ENCODE measurements around the gene MUC4. TPM values are rescaled to one million over a fixed set of nuclear protein-coding genes. Genes with fewer than 3 reads are reported as not detected.

The MUC4 gene
- total RNA-seq, 2 experiments from 2014 or later, result 0.02 TPM; not detected in 1

DNA sequence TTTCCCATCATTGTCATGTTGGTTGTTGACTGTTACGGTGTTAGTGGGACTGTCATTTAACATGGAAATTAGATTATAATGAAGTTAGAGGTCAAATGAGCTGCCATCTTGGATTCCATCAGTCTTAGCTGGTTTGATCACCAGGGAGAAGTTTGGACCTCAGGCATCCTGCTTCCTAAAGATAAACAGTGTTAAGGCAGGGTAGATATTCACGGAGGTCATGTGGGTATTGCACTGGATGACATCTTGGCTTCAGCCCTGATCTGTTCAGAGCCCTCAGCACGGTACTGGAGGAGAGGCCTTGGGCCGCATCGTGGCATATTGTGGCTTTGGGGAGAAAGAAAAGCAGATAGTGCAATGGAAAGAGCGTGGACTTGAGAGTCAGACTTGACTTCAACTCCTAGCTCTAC is 102.0 kb downstream of the MUC4 start:
- Mint-ChIP-seq H3K36me3 (ENCODE audit: low read depth) (peaks cover 1% of the 10 kb centered on the region), H3K27ac (no peak overlapping the region), H3K27me3 (ENCODE audit: low read depth) (no peaks in the 10 kb centered on the region), H3K4me1 (ENCODE audit: low read depth) (no peaks in the 10 kb centered on the region), H3K4me3 (no peak overlapping the region), H3K9me3 (no peaks in the 10 kb centered on the region)
- DNase-seq, result no peak
- CTCF ChIA-PET, result no interaction called here
- intact Hi-C loops (cut with micrococcal nuclease), result no loop called here

DNA sequence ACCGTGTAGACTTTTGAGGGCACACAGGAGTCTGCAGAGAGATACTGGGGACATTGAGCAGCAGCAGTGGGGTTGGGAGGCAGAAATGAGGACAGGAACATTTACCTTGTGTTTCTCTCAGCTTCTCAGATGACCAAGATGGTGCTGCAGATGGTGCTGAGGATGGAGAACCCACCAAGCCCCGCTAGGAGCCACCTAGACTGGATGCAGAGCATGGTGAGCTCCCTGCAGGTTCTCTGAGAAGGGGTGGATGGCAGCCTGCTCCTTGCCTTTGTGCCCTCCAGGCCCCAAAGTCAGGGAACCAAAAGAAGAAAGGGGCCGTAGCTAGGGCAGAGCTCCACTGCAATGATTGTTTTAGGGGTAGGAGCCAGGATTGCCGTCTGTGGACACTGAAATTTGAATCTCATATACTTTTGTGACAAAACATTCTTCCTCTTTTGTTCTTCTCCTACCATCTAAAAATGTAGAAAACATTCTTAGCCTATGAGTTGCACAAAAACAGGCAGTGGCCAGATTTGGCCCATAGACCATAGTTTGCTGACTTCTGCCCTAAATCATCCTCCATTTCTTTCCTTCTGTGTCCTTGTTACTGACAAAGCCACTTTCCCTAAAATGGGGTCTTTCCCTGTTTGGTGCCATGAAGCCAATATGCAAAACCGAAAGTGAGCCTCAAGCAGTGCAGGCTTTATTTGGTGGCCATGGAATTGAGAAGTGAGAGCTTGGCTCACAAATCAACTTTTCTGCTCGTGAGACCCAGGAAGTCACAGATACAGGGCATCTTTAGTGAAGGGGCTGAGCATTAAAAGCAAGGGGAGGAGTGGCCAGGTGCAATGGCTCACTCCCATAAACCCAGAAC is 102.9 kb downstream of the MUC4 start:
- H3K4me3 Mint-ChIP-seq, result no peak overlapping the region
- no peaks in the 10 kb centered on the region for H3K4me1 Mint-ChIP-seq (ENCODE audit: low read depth)
- H3K27ac Mint-ChIP-seq, result no peak overlapping the region
- no peaks in the 10 kb centered on the region for H3K9me3 Mint-ChIP-seq
- intact Hi-C loops (cut with micrococcal nuclease), result no loop called here
- no peaks in the 10 kb centered on the region for H3K36me3 Mint-ChIP-seq (ENCODE audit: low read depth)
- H3K27me3 Mint-ChIP-seq (ENCODE audit: low read depth), result no peaks in the 10 kb centered on the region
- no peak for DNase-seq
- CTCF ChIA-PET, result no interaction called here

DNA sequence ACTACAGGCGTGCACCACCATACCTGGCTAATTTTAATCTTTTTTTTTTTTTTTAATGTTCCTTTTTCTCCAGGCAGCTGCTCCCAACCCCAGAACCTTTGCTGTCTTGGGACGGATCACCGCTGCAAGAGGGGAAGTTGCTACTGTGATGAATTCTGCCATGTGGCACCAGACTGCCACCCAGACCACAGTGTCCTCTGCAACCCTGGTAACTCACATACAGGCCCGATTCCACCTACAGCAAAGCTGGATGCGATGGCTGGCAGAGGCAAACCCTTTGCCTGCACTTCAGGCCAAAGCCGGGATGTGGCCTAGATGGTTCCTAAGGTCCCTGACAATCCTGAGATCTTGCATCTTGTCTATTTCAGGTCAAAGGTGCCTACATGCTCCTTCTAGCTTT is 103.7 kb downstream of the MUC4 start:
- H3K9me3 Mint-ChIP-seq, result no peaks in the 10 kb centered on the region
- H3K27ac Mint-ChIP-seq, result no peak overlapping the region
- H3K4me3 Mint-ChIP-seq, result no peak overlapping the region
- CTCF ChIA-PET, result no interaction called here
- H3K27me3 Mint-ChIP-seq (ENCODE audit: low read depth), result no peaks in the 10 kb centered on the region
- intact Hi-C loops (cut with micrococcal nuclease), result no loop called here
- H3K4me1 Mint-ChIP-seq (ENCODE audit: low read depth), result no peaks in the 10 kb centered on the region
- DNase-seq, result no peak
- no peaks in the 10 kb centered on the region for H3K36me3 Mint-ChIP-seq (ENCODE audit: low read depth)

DNA sequence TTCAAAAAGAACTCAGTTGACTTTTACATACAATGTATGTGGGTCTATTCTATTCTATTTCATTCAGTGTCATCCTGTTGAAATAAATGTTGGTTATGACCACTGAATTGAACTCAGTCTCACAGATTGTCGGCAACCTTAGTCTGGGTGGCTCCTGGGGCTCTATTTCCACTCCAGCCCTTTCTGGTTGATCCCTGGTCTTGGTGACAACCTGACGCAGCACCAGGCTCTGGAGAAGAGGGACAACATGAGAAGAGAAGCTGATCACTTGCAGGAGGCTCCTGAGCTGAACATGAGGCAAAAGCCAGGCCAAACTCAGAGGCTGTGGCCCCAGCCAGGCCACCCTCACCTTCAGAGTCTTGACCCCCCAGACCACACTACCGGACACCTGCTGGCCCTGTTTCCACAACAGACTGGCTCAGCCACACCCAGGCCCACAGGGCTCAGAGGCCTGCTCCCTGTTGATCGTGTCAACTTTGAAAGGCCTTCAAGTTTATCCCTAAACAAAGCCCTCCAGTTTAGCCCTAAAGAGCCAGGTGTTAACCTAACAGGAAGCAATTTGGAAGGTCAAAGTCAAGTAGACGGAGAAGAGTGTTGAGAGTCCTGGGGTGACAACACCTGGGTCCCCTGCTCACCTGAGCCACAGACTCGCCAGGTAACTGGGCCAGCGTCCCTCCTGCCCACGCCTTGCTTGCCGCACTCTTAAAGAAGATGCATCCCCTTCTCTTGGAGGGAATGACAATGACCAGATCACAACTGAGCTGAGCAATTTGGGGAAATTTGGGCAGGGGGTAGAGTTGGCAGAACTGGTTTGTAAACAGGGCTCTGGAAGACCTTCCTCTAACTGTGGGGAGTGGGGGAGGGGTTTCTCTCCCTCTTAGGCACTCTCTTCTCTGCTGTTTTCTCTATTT is 106.4 kb downstream of the MUC4 start:
- Mint-ChIP-seq H3K4me1 (ENCODE audit: low read depth) (no peaks in the 10 kb centered on the region), H3K36me3 (ENCODE audit: low read depth) (no peaks in the 10 kb centered on the region), H3K9me3 (no peaks in the 10 kb centered on the region), H3K4me3 (no peak overlapping the region), H3K27ac (no peak overlapping the region), H3K27me3 (ENCODE audit: low read depth) (no peaks in the 10 kb centered on the region)
- intact Hi-C loops (cut with micrococcal nuclease), result no loop called here
- CTCF ChIA-PET, result no interaction called here
- DNase-seq, result no peak

DNA sequence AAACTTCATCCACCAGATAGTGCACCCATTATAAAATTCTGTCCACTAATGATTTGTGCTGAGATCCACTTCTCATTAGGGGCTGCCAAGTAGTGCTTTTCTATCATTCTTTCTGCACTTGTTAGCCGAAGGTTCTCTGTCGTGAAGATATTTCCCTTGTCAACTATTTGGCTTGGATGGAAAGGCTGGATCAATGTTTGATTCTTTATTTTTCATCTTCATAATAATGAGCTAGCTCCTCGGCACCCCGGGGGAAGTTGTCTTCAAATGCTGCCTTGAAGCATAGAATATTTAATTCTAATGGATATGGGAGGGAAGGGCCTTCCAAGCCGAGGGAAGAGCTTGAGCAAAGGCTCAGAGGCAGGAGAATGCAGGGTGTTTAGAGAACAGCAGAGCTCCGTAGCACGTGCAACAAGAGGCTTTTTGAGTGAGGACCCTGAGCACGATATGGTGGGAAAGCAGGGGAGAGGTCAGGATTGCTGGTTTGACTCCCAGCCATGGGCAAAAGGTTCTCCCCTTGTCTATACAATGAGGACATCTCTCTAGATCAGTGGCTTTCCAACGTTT is 107.2 kb downstream of the MUC4 start:
- no peak overlapping the region for H3K4me3 Mint-ChIP-seq
- intact Hi-C loops (cut with micrococcal nuclease), result no loop called here
- CTCF ChIA-PET, result no interaction called here

DNA sequence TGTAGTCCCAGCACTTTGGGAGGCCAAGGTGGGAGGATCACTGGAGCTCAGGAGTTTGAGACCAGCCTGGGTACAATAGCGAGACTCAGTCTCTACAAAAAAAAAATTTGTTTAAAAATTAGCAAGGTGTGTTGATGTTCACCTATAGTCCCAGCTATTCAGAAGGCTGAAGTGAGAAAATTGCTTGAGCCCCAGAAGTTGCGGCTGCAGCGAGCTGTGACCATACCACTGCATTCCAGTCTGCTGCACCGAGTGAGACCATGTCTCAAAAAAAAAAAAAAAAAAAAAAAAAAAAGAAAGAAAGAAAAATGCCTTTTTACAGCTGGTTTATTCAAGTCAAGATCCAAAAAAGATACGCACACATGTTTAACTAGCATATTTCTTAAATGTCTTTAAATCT is 108.0 kb downstream of the MUC4 start:
- CTCF ChIA-PET, result interaction anchor here (0.6 kb wide), 1 partner anchor 10 kb away, joined by 3 read pairs; no protein-coding TSS in a partner anchor
- H3K4me3 Mint-ChIP-seq, result no peak overlapping the region
- H3K9me3 Mint-ChIP-seq, result no peaks in the 10 kb centered on the region
- no peak for DNase-seq
- H3K27ac Mint-ChIP-seq, result no peak overlapping the region
- intact Hi-C loops (cut with micrococcal nuclease), result no loop called here
- H3K27me3 Mint-ChIP-seq (ENCODE audit: low read depth), result no peaks in the 10 kb centered on the region
- no peaks in the 10 kb centered on the region for H3K4me1 Mint-ChIP-seq (ENCODE audit: low read depth)
- no peaks in the 10 kb centered on the region for H3K36me3 Mint-ChIP-seq (ENCODE audit: low read depth)

More for the DNA sequence above, 107.2 kb downstream of the MUC4 start:
- DNase-seq, result no peak
- H3K4me1 Mint-ChIP-seq (ENCODE audit: low read depth), result no peaks in the 10 kb centered on the region
- H3K9me3 Mint-ChIP-seq, result no peaks in the 10 kb centered on the region
- no peaks in the 10 kb centered on the region for H3K27me3 Mint-ChIP-seq (ENCODE audit: low read depth)
- H3K36me3 Mint-ChIP-seq (ENCODE audit: low read depth), result no peaks in the 10 kb centered on the region
- H3K27ac Mint-ChIP-seq, result no peak overlapping the region

DNA sequence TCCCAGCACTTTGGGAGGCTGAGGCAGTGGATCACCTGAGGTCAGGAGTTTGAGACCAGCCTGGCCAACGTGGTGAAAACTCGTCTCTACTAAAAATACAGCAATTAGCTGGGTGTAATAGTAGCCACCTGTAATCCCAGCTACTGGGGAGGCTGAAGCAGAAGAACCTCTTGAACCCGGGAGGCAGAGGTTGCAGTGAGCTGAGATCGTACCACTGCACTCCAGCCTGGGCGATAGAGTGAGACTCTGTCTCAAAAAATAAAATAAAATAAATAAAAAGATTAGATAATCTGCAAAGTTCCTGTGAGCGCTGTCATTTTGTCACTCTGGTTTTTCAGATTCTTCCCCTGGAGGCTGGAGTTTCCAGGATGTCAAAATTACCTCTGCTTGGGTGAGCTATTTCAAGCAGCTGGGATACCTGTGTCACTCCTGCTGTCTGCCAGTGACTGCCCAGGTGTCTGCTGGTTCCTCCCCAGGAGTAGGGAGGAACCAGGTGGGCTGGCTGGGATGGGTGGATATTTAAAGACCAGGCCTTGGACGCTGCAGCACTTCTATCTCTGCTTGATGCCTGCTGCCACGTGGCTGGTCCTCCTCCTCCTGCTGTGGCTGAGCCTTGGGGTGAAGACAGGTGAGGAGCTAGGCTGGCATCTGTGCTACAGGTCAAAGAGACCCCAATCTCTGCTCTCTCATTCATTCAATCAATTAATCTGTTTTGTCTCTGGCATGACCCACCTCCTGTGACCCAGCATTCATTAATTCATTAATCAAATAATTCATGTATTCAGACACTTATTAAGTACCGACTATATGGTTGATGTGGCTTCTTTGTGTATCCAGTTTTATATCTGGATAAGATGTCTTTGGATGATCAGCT is 110.5 kb downstream of the MUC4 start:
- H3K27me3 Mint-ChIP-seq (ENCODE audit: low read depth), result no peaks in the 10 kb centered on the region
- CTCF ChIA-PET, result interaction anchor here (0.6 kb wide), 1 partner anchor 152 kb away, joined by 3 read pairs; no protein-coding TSS in a partner anchor
- DNase-seq, result no peak
- H3K9me3 Mint-ChIP-seq, result no peaks in the 10 kb centered on the region
- no peak overlapping the region for H3K4me3 Mint-ChIP-seq
- no peaks in the 10 kb centered on the region for H3K36me3 Mint-ChIP-seq (ENCODE audit: low read depth)
- no peaks in the 10 kb centered on the region for H3K4me1 Mint-ChIP-seq (ENCODE audit: low read depth)
- no peak overlapping the region for H3K27ac Mint-ChIP-seq
- intact Hi-C loops (cut with micrococcal nuclease), result no loop called here

DNA sequence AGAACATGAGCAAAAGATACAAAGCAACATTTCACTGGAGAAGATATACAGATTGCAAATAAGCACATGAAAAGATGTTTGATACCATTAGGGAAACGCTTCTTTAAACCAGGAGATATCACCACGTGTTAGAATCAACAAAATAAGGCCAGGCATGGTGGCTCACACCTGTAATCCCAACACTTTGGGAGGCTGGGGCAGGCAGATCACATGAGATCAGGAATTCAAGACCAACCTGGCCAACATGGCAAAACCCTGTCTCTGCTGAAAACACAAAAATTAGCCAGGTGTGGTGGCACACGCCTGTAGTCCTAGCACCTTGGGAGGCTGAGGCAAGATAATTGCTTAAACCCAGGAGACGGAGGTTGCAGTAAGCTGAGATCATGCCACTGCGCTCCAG is 111.4 kb downstream of the MUC4 start:
- H3K27ac Mint-ChIP-seq, result no peak overlapping the region
- CTCF ChIA-PET, result no interaction called here
- no peaks in the 10 kb centered on the region for H3K27me3 Mint-ChIP-seq (ENCODE audit: low read depth)
- intact Hi-C loops (cut with micrococcal nuclease), result no loop called here
- H3K4me3 Mint-ChIP-seq, result no peak overlapping the region
- no peak for DNase-seq
- H3K36me3 Mint-ChIP-seq (ENCODE audit: low read depth), result no peaks in the 10 kb centered on the region
- no peaks in the 10 kb centered on the region for H3K9me3 Mint-ChIP-seq
- H3K4me1 Mint-ChIP-seq (ENCODE audit: low read depth), result no peaks in the 10 kb centered on the region

DNA sequence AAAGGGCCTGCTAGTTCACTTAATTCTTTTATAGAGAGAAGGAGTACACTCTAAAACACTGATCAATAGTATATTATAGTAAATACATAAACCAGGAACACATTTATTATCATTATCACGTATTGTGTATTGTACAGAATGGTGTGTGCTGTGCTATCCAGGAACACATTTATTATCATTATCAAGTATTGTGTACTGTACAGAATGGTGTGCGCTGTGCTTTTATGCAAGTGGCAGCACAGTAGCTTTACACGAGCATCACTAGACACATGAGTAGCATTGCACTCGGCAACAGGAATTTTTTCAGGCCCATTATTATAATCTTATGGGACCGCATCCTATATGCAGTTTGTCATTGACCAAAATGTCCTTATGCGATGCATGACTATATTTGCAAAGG is 111.9 kb downstream of the MUC4 start:
- H3K27me3 Mint-ChIP-seq (ENCODE audit: low read depth), result no peaks in the 10 kb centered on the region
- H3K4me1 Mint-ChIP-seq (ENCODE audit: low read depth), result no peaks in the 10 kb centered on the region
- no peak overlapping the region for H3K27ac Mint-ChIP-seq
- H3K36me3 Mint-ChIP-seq (ENCODE audit: low read depth), result no peaks in the 10 kb centered on the region
- H3K4me3 Mint-ChIP-seq, result no peak overlapping the region
- CTCF ChIA-PET, result no interaction called here
- no peaks in the 10 kb centered on the region for H3K9me3 Mint-ChIP-seq
- DNase-seq, result no peak
- intact Hi-C loops (cut with micrococcal nuclease), result no loop called here

DNA sequence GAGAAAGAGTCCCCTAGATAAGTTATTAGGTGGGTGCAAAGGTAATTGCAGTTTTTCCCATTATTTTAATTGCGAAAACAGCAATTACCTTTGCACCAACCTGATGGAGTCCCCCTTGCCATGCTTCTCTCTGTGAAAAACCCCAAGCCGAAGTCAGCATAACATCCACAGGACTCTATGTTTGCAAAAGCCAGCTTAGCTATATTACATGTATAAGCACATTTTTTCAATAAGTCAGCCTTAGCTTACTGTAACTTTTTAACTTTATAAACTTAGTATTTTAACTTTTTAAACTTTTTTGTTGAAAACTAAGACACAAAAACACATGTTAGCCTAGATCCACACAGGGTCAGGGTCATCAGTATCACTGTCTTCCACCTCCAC is 112.3 kb downstream of the MUC4 start:
- Mint-ChIP-seq H3K4me3 (no peak overlapping the region), H3K9me3 (no peaks in the 10 kb centered on the region), H3K27me3 (ENCODE audit: low read depth) (no peaks in the 10 kb centered on the region), H3K4me1 (ENCODE audit: low read depth) (no peaks in the 10 kb centered on the region), H3K36me3 (ENCODE audit: low read depth) (no peaks in the 10 kb centered on the region), H3K27ac (no peak overlapping the region)
- intact Hi-C loops (cut with micrococcal nuclease), result no loop called here
- CTCF ChIA-PET, result no interaction called here
- no peak for DNase-seq

DNA sequence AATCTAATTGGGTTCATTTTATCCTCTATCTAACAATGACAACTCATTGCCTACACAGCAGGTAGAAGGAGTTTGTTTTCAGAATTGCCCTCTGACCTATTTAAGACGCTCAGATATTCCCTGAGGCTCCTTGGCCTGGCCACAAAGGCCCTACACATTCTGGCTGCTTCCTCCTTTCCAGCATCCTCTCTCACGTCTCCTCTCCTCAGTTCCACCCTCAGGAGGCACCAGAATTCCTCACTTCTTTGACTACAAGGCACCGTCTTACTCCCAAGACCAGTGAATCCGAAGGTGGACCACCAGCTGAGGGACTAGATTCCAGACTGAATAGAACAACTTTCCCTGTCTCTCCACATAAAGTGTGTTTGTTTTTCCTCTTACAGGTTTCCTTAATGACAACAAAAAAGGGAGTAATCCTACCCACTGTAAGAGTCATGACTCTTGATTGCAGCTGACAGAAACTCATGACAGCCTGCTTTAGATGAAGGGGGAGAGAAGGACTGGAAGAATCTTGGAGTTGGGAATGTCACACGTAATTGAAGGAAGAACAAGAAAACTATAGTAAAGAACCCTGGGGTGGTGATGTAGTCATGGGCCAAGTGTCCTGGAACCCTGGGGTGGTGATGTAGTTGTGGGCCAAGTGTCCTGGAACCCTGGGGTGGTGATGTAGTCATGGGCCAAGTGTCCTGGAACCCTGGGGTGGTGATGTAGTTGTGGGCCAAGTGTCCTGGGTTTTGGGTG is 112.9 kb downstream of the MUC4 start:
- intact Hi-C loops (cut with micrococcal nuclease), result no loop called here
- no peaks in the 10 kb centered on the region for H3K4me1 Mint-ChIP-seq (ENCODE audit: low read depth)
- no peak overlapping the region for H3K27ac Mint-ChIP-seq
- CTCF ChIA-PET, result no interaction called here
- no peaks in the 10 kb centered on the region for H3K9me3 Mint-ChIP-seq
- no peak overlapping the region for H3K4me3 Mint-ChIP-seq
- no peaks in the 10 kb centered on the region for H3K27me3 Mint-ChIP-seq (ENCODE audit: low read depth)
- peaks cover 3% of the 10 kb centered on the region for H3K36me3 Mint-ChIP-seq (ENCODE audit: low read depth)
- DNase-seq, result no peak

Data from activated naive CD4-positive, alpha-beta T cell treated with anti-CD3 and anti-CD28 coated beads for 36 hours (primary cell).